K562 (cell line): ENCODE measurements around the gene MARCKSL1. TPM values are rescaled to one million over a fixed set of nuclear protein-coding genes. Genes with fewer than 3 reads are reported as not detected.
A peak's percentile ranks its signal among the peaks of the same experiment; 100 is the strongest.

Experiments used
- DPF2 ChIP-seq: fragments of 450-650 bp; IDR thresholded peaks from 2 replicates; pipeline ENCODE4 v1.6.1; 2016
- FOSL1 ChIP-seq: fragments of 200-800 bp; sonication (Bioruptor generic); conservative IDR thresholded peaks from 2 replicates; pipeline ENCODE4 v1.6.1; 2016; ENCODE audit warnings: missing genetic modification characterization, missing compliant biosample characterization
- MAFF ChIP-seq: IDR thresholded peaks from 2 replicates; pipeline ENCODE4 v1.6.1; 2012; ENCODE audit warnings: low read length, improper control_type of control experiment
- MXI1 ChIP-seq: IDR thresholded peaks from 2 replicates; pipeline ENCODE4 v1.6.1; 2011; ENCODE audit warnings: low read depth, mild to moderate bottlenecking, improper control_type of control experiment, low read length
- NFATC3 ChIP-seq: fragments of 450-650 bp; IDR thresholded peaks from 2 replicates; pipeline ENCODE4 v1.6.1; 2017; ENCODE audit warnings: mild to moderate bottlenecking
- NFE2 ChIP-seq: IDR thresholded peaks from 2 replicates; pipeline ENCODE4 v1.6.1; 2014; ENCODE audit warnings: antibody characterized with exemption, low read depth
- NONO ChIP-seq, 2 experiments: fragments of 200-400 bp in 1 of 2; fragments of 450-650 bp in 1 of 2; formaldehyde crosslinking in 1 of 2; IDR thresholded peaks; 2 replicates each; pipeline ENCODE4 v1.6.1; 2017; ENCODE audit warnings: low read depth in 2 of 2, mild to moderate bottlenecking in 2 of 2, moderate library complexity in 2 of 2, low read length in 1 of 2
- NR2C1 ChIP-seq, 2 experiments: fragments of 450-650 bp; IDR thresholded peaks; 2 replicates each; pipeline ENCODE4 v1.6.1; 2017; ENCODE audit warnings: mild to moderate bottlenecking in 2 of 2, antibody characterized with exemption in 1 of 2, inconsistent platforms in 1 of 2, missing compliant biosample characterization in 1 of 2, missing genetic modification characterization in 1 of 2
- PYGO2 ChIP-seq: fragments of 450-650 bp; IDR thresholded peaks from 2 replicates; pipeline ENCODE4 v1.6.1; 2016; ENCODE audit warnings: mild to moderate bottlenecking, missing genetic modification characterization, moderate library complexity, missing compliant biosample characterization
- SNIP1 ChIP-seq: fragments of 450-650 bp; IDR thresholded peaks from 2 replicates; pipeline ENCODE4 v1.7.1; 2017; ENCODE audit warnings: low read depth, mild to moderate bottlenecking
- SREBF1 ChIP-seq: fragments of 150-350 bp; IDR thresholded peaks from 2 replicates; pipeline ENCODE4 v1.6.1; 2014; ENCODE audit warnings: antibody characterized with exemption, low read depth, low read length, borderline replicate concordance
- ZNF589 ChIP-seq: fragments of 200-800 bp; sonication (Bioruptor generic); IDR thresholded peaks from 2 replicates; pipeline ENCODE4 v1.6.1; 2016; ENCODE audit warnings: low read depth, missing genetic modification characterization, missing compliant biosample characterization
- polyA plus RNA-seq, 8 experiments: library from polyadenylated mRNA; depleted of rRNA in 4 of 8; stranded (reverse) in 5 of 8; unstranded in 3 of 8; fragments of >200 nt; fragmentation: Nextera tagmentation in 2 of 8; fragmentation: Illumina TruSeq in 1 of 8; extraction: Ambion mirVana in 2 of 8; extraction: Trizol in 1 of 8; gene quantifications; 2 replicates each; pipeline versions ENCODE4 v1.2.1 to v1.2.3, GENCODE V29; 2011 to 2014; ENCODE audit warnings: inconsistent platforms in 1 of 8, missing spikeins in 1 of 8
- total RNA-seq, 7 experiments: library from RNA; depleted of rRNA in 6 of 7; stranded (reverse); fragments of >200 nt in 6 of 7; fragmentation: Illumina TruSeq in 2 of 7; extraction: Trizol in 2 of 7; gene quantifications; 2 replicates each; pipeline versions ENCODE4 v1.2.1 to v1.2.3, GENCODE V29; 2011 to 2021; ENCODE audit warnings: low replicate concordance in 1 of 7
- TF ChIP-seq, protein P1 (sequence below): fragments of 250-450 bp; sonication (Bioruptor Pico); IDR thresholded peaks from 2 replicates; pipeline ENCODE4 v1.5.0; 2020; ENCODE audit warnings: mild to moderate bottlenecking, borderline replicate concordance
- TF ChIP-seq, protein P2 (sequence below): fragments of 450-650 bp; IDR thresholded peaks from 2 replicates; pipeline ENCODE4 v1.6.1; 2016; ENCODE audit warnings: borderline replicate concordance
- TF ChIP-seq, protein P3 (sequence below): sonication (generic); IDR thresholded peaks from 2 replicates; pipeline ENCODE4 v1.6.1; 2016
- TF ChIP-seq, protein P4 (sequence below), 2 experiments: fragments of 150-350 bp in 1 of 2; IDR thresholded peaks; 2 replicates each; pipeline ENCODE4 v1.6.1; 2012 to 2016; ENCODE audit warnings: low read depth in 2 of 2, low read length in 2 of 2, mild to moderate bottlenecking in 1 of 2, moderate library complexity in 1 of 2
- TF ChIP-seq, protein P5 (sequence below): fragments of 250-450 bp; sonication (Bioruptor Pico); IDR thresholded peaks from 2 replicates; pipeline ENCODE4 v1.8.0; 2021; ENCODE audit warnings: mild to moderate bottlenecking, moderate library complexity

The MARCKSL1 gene
- total and polyA plus RNA-seq, 9 of the 15 experiments (the other 6 are each of a cell fraction or from before 2014, with no cell fraction given): 14.7 to 325 (median 155) TPM

DNA sequence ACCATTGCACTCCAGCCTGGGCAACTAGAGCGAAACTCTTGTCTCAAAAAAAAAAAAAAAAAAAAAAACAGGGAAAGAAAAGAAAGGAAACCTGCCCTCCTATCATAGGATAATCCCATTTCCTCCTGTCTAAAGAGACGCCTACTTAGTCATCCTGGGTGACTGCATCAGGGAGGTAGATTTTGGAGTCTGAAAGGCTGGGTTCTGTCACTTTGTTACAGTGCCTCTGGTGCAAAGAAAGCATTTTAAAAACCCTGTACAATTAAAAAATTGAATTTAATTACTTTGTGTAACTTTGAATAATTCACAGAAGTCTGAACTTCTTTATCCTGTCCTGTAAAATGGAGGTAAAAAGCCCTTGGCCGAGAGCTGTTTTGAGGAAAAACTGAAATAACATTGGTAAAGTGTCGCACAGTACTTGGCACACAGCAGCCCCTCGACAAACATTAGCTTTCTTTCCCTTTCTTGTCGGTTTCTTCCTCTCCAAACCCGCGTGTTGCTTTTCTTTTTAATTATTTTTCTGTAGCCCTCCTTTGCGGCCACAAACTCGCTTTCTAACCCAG is 44.8 kb downstream of the MARCKSL1 start (continued):
- TF ChIP-seq, protein P1, sequence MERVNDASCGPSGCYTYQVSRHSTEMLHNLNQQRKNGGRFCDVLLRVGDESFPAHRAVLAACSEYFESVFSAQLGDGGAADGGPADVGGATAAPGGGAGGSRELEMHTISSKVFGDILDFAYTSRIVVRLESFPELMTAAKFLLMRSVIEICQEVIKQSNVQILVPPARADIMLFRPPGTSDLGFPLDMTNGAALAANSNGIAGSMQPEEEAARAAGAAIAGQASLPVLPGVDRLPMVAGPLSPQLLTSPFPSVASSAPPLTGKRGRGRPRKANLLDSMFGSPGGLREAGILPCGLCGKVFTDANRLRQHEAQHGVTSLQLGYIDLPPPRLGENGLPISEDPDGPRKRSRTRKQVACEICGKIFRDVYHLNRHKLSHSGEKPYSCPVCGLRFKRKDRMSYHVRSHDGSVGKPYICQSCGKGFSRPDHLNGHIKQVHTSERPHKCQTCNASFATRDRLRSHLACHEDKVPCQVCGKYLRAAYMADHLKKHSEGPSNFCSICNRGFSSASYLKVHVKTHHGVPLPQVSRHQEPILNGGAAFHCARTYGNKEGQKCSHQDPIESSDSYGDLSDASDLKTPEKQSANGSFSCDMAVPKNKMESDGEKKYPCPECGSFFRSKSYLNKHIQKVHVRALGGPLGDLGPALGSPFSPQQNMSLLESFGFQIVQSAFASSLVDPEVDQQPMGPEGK: no peak
- TF ChIP-seq SREBF1 (no peak), NFE2 (peak; percentile 47), MXI1 (0 out of 2 replicates have a peak, but pooled peaks have one; percentile 48), NFATC3 (no peak), DPF2 (peak; percentile 55; the same call in 1 of the 2 replicates), MAFF (no peak), ZNF589 (CRISPR knock-in tag) (peak; percentile 56; the same call in 1 of the 2 replicates), NONO (IDR thresholded peaks at IDR 0.05; ENCODE audit: low read depth in 2 of 2, low read length in 1 of 2) (no peak), NR2C1 (IDR thresholded peaks at IDR 0.05) (no peak; the same call in 1 of the 2 replicates), NR2C1 (tag; IDR thresholded peaks at IDR 0.05) (no peak), PYGO2 (no peak), SNIP1 (0 out of 2 replicates have a peak, but pooled peaks have one; percentile 8), FOSL1 (tag) (peak; percentile 70)
- TF ChIP-seq, protein P2, sequence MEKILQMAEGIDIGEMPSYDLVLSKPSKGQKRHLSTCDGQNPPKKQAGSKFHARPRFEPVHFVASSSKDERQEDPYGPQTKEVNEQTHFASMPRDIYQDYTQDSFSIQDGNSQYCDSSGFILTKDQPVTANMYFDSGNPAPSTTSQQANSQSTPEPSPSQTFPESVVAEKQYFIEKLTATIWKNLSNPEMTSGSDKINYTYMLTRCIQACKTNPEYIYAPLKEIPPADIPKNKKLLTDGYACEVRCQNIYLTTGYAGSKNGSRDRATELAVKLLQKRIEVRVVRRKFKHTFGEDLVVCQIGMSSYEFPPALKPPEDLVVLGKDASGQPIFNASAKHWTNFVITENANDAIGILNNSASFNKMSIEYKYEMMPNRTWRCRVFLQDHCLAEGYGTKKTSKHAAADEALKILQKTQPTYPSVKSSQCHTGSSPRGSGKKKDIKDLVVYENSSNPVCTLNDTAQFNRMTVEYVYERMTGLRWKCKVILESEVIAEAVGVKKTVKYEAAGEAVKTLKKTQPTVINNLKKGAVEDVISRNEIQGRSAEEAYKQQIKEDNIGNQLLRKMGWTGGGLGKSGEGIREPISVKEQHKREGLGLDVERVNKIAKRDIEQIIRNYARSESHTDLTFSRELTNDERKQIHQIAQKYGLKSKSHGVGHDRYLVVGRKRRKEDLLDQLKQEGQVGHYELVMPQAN: 0 out of 2 replicates have a peak, but pooled peaks have one; percentile 8
- TF ChIP-seq, protein P3, sequence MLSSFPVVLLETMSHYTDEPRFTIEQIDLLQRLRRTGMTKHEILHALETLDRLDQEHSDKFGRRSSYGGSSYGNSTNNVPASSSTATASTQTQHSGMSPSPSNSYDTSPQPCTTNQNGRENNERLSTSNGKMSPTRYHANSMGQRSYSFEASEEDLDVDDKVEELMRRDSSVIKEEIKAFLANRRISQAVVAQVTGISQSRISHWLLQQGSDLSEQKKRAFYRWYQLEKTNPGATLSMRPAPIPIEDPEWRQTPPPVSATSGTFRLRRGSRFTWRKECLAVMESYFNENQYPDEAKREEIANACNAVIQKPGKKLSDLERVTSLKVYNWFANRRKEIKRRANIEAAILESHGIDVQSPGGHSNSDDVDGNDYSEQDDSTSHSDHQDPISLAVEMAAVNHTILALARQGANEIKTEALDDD: peak; percentile 49; the same call in 1 of the 2 replicates
- TF ChIP-seq, protein P4, sequence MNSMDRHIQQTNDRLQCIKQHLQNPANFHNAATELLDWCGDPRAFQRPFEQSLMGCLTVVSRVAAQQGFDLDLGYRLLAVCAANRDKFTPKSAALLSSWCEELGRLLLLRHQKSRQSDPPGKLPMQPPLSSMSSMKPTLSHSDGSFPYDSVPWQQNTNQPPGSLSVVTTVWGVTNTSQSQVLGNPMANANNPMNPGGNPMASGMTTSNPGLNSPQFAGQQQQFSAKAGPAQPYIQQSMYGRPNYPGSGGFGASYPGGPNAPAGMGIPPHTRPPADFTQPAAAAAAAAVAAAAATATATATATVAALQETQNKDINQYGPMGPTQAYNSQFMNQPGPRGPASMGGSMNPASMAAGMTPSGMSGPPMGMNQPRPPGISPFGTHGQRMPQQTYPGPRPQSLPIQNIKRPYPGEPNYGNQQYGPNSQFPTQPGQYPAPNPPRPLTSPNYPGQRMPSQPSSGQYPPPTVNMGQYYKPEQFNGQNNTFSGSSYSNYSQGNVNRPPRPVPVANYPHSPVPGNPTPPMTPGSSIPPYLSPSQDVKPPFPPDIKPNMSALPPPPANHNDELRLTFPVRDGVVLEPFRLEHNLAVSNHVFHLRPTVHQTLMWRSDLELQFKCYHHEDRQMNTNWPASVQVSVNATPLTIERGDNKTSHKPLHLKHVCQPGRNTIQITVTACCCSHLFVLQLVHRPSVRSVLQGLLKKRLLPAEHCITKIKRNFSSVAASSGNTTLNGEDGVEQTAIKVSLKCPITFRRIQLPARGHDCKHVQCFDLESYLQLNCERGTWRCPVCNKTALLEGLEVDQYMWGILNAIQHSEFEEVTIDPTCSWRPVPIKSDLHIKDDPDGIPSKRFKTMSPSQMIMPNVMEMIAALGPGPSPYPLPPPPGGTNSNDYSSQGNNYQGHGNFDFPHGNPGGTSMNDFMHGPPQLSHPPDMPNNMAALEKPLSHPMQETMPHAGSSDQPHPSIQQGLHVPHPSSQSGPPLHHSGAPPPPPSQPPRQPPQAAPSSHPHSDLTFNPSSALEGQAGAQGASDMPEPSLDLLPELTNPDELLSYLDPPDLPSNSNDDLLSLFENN (IDR thresholded peaks at IDR 0.05; ENCODE audit: low read depth in 2 of 2, low read length in 2 of 2): no peak
- TF ChIP-seq, protein P5, sequence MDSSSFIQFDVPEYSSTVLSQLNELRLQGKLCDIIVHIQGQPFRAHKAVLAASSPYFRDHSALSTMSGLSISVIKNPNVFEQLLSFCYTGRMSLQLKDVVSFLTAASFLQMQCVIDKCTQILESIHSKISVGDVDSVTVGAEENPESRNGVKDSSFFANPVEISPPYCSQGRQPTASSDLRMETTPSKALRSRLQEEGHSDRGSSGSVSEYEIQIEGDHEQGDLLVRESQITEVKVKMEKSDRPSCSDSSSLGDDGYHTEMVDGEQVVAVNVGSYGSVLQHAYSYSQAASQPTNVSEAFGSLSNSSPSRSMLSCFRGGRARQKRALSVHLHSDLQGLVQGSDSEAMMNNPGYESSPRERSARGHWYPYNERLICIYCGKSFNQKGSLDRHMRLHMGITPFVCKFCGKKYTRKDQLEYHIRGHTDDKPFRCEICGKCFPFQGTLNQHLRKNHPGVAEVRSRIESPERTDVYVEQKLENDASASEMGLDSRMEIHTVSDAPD (CRISPR knock-in tag): no peak
